GM12872 (cell line): ENCODE results near the gene GPRIN1.

Experiments
- TF ChIP-seq, protein P1 (sequence below): IDR thresholded peaks from 3 replicates; pipeline ENCODE4 v1.5.1; 2011; ENCODE audit warnings: low read depth, mild to moderate bottlenecking, low read length, moderate library complexity; ENCODE audit not compliant: insufficient read depth

The GPRIN1 gene

DNA sequence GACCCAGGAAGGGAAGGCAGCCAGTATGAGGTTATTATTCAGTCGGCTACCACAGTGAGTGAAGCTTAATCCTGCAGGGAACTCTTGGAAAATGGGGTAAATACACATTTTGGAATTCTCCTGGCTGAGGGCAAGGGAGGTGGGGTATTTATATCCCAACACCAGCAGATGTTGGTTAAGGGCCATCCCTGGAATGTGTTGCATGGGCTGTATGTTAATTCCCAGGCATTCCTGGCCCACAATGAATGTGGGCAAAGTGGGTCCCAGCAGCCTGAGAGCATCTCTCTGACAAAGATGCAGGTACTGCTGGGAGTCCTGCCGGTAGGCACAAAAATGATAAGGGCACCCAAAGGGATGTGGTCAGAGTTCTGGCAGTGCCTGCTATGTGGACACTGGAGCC, 2.9 kb upstream of the GPRIN1 start:
- TF ChIP-seq, protein P1, sequence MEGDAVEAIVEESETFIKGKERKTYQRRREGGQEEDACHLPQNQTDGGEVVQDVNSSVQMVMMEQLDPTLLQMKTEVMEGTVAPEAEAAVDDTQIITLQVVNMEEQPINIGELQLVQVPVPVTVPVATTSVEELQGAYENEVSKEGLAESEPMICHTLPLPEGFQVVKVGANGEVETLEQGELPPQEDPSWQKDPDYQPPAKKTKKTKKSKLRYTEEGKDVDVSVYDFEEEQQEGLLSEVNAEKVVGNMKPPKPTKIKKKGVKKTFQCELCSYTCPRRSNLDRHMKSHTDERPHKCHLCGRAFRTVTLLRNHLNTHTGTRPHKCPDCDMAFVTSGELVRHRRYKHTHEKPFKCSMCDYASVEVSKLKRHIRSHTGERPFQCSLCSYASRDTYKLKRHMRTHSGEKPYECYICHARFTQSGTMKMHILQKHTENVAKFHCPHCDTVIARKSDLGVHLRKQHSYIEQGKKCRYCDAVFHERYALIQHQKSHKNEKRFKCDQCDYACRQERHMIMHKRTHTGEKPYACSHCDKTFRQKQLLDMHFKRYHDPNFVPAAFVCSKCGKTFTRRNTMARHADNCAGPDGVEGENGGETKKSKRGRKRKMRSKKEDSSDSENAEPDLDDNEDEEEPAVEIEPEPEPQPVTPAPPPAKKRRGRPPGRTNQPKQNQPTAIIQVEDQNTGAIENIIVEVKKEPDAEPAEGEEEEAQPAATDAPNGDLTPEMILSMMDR, result no peak

DNA sequence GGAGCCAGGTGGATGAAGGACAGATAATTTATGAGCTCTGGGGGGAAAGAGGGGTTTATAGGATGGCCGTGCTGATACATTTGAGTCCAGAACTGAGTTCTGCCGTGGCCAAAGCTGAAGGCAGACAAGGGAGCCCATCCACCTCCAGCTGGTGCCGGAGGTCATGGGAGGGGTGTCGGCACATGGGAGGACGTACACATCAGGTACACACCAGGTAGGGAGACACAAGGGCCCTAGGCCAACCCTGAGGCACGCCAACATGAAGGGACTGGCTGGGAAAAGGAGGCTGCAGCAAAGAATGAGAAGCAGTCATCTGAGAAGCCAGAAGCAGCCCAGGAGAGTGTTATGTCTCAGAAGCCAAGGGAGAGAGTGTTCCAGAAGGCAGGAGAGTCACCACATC, 2.1 kb upstream of the GPRIN1 start:
- TF ChIP-seq, protein P1, result no peak

DNA sequence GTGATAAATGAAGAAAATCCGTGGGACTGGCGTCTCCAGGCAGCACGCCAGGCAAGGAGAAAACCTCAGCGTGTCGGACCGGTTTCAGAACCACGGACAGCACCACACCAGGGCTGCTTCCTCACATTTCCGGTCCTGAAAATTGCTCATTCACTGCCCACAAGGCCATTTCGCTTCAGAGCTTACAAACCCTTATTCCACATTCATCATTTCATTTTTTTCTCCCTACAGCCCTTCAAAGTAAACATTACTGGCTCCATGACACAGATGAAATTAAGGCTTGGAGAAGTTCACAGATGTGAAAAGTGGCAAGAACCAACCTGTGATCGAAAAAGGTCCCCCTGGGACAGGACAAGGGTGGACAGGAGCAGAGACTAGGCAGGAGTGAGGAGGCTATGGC, 1.5 kb upstream of the GPRIN1 start:
- TF ChIP-seq, protein P1, result no peak

DNA sequence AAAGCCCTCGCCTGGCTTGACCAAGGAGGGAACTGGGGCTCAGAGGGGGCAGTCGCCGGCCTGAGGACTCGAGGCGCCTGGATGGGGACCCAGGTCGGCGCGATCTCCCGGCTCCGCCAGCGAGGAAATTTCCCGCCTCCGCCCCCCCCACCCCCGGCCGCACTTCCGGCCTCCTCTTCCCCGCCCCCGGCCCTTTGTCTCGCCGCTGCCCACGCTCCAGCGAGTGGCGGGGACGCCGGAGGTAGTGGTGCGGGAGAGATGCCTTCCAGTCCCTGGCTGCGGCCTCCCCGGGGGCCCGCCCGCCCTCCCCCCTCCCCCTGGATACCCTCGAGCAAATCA, 448 bp upstream of the GPRIN1 start:
- TF ChIP-seq, protein P1, result no peak

DNA sequence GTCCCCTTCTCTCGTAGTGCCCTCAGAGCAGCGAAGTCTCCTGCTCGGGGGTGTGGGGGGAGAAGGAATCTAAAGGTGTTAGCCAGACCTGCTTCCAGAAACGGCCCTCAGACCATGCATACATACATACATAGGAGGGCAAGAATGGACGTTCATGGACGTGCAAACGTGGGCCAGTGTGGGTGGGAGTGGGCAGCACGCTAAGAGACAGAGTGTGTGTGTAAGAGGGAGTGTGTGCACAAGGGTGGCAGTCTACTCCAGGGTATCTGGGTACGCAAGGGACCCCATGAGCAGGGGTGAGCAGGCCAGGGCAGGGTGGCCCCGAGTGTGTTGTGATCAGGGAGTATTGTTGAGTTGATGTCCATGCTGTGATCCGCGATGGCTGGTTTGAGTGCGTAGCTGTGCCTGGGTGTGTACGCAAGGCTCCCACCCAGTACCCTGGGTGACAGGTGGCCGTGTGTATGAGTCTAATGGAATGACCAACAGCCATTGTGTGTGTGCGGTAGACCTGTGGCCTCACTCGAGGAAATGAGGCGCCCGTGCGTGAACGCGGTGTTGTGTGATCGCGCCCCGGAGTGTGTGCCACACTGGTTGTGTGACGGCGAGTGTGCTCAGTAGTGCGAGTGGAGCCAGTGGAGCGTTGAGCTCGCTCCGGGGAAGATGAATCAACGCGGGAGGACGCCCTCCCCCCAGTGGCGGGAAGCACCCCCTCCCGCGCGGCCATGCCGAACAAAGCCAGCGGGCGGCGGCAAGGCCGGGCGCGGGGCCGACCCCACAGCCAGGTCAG, 826 bp downstream of the GPRIN1 start:
- TF ChIP-seq, protein P1, result no peak; the same call in 2 of the 3 replicates

DNA sequence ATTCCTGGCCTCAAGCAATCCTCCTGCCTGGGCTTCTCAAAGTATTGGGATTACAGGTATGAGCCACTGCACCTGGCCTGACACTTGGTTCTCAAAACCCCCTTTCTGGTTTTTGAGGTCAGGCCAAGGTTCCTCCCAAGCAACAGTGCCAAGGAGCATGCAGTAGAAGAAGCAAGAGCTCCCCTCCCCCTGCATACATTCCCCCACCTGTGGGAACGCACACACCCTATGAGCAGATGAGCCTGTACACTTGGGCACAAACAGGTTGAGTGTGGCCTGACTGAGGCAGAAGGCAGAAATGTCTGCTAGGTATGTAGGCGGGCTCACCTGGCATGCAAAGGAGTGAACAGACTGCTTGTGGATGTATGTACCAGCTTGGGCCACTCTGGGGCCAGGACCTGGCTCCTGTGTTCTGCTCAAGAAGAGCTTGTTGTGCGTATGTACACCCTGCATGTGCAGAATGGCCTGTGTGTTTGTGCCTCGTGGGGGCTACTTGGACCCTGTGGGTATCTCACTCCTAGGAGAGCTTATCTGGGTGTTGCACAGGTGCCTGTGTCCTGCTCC, 1.7 kb downstream of the GPRIN1 start:
- TF ChIP-seq, protein P1, result no peak

DNA sequence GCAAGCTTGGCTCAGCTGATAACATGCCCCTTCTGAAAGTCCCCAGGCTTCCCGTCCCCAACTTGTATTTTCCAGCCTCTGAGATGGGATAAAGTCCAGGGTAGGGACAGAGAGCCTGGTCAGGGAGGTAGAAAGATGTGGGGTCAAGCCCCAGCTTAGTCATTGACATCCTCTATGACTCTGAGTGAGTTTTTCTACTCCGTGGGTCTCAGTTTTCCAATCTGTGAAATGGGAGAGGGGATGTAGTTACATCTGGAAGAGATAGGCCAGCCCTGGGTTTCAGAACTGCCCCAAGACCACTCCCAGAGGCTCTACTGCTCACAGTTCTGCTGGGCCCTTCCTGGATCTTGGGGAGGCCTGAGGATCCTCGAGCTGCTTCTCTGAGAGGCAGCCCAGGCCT, 3.1 kb downstream of the GPRIN1 start:
- TF ChIP-seq, protein P1, result no peak
